SU-DHL-6 (cell line): ENCODE measurements around the gene PLA2G4A.

Experiments
- EZH2phosphoT487 ChIP-seq: fragments of 200-600 bp; sonication (generic), shearing (Covaris generic); conservative IDR thresholded peaks from 2 replicates; pipeline ENCODE4 v1.6.1; 2018; ENCODE audit warnings: mild to moderate bottlenecking, antibody characterized with exemption, low read length, moderate library complexity, mixed read lengths
- TF ChIP-seq, protein P1 (sequence below): fragments of 200-600 bp; sonication (generic); IDR thresholded peaks from one replicate; pipeline ENCODE4 v1.5.1; 2017; ENCODE audit warnings: antibody characterized with exemption, mild to moderate bottlenecking, low read length, moderate library complexity; ENCODE audit not compliant: insufficient read depth, poor library complexity, severe bottlenecking

DNA sequence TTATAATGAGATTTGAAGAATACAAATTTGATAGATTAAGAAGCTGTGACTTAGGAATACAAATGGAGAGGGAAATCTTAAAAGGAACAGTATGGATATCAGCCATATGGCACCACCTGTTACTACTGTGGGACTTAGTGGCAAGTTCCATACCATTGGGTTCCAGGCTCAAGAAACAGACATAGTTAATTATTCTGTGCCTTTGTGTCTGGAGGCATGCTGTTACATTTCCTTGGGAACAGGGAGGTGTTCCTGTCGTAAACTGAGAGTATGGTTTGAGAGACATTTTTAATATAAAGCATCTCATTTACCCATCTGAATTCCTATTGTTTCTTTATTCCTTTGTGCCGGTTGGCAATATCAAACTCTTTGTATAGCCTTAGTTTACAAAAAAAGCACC is 15.2 kb downstream of the PLA2G4A start:
- TF ChIP-seq, protein P1, sequence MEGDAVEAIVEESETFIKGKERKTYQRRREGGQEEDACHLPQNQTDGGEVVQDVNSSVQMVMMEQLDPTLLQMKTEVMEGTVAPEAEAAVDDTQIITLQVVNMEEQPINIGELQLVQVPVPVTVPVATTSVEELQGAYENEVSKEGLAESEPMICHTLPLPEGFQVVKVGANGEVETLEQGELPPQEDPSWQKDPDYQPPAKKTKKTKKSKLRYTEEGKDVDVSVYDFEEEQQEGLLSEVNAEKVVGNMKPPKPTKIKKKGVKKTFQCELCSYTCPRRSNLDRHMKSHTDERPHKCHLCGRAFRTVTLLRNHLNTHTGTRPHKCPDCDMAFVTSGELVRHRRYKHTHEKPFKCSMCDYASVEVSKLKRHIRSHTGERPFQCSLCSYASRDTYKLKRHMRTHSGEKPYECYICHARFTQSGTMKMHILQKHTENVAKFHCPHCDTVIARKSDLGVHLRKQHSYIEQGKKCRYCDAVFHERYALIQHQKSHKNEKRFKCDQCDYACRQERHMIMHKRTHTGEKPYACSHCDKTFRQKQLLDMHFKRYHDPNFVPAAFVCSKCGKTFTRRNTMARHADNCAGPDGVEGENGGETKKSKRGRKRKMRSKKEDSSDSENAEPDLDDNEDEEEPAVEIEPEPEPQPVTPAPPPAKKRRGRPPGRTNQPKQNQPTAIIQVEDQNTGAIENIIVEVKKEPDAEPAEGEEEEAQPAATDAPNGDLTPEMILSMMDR: no peak
- TF ChIP-seq EZH2phosphoT487: no peak
